Activated CD8-positive, alpha-beta memory T cell treated with anti-CD3 and anti-CD28 coated beads, Interleukin-2, amount 50 U/mL, for 1 hour (primary cell): Measurements from ENCODE around the gene DUSP10.

ENCODE experiments used
- DNase-seq: peaks from one replicate; pipeline ENCODE4 v3.0.0-alpha.2; 2020; ENCODE audit errors: extremely low read depth

DUSP10 gene

DNA sequence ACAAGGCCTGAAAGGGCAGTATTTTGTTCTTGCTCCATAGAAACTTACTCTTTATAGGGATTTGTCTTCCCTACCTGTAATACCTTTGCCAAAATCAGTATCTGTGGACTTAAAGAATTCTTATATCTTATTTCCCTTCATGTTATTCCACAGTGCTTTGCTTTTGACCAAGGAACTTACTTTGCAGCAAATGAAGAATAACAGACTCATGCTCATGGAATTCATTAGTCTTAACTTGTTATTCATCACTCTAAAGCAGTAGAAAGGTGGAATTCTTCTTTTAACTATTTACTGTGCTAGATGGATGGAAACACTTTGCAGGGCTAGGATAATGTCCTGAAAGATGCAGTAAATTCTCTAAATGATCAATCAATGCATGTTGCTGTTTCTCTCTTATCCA lies 45.9 kb downstream of the DUSP10 start:
- no peak for DNase-seq

DNA sequence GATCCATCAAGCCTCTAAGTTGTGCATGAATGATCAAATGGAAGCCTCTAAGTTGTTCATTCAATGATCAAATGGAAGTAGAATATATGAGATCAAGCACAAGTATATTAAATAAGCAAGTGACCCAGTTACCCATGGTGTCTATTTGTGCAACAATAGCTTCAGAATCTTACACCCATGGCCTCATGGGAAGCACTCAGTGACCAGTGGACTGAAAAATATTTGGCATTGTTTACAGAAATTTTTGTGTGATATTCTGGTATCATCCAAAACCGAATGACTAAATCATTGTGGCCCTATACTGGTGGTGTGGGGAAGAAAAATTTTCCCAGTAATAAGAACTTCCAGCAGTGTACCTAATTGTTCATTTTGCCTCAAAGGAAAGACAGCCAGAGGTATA lies 46.6 kb downstream of the DUSP10 start:
- no peak for DNase-seq

DNA sequence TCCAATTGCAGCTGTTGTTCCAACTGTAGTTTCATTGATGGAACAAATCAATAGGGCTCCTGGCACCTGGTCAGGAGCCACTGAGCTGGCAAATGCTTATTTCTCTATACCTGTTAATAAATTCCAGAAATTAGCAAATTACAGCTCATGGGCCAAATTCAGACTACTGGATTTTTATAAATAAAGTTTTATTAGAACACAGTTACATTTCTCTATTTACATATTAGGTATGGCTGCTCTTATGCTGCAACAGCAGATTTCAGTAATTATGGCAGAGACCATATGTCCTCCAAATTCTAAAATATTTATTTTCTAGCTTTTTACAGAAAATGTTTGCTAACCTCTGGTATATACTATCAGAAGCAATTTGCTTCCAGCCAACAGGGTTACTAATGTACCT lies 47.8 kb downstream of the DUSP10 start:
- DNase-seq, result no peak

DNA sequence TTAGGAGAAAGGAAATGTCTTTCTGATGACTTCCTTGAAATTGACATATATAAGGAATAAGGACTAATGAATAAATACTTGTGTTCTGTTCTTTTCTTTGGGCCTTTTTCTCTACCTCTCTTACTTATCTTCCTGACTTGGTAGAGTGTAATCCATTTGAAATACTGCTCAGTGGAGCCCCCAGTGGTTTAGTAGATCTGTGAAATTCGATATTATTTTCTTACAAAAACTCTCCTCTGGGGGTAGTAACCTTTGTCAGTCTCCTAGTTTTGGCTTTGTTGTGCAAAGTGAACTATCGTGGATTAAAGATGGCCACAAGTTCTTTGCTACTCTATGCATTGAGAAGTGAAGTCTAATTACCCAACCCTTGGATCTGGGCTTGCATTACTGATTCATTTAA lies 48.8 kb downstream of the DUSP10 start:
- DNase-seq, result no peak

DNA sequence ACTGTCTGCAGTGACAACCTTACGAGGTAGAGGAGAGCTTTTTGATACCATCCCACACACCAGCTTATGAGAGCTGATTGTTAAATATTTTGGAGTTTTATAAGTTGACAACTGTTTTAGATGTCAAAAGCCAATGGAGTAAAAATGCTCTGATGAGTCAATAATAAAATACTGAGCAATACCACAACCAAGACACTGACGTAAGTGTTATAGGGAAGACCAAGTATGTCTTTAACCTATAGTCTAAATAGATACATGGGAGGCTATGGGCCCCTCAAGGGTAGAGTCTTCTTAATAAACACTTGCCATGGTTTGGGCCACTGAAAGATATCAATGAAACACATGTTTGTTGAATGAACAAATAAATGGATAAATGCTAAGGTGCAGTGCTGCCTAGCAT lies 49.2 kb downstream of the DUSP10 start:
- DNase-seq, result no peak

DNA sequence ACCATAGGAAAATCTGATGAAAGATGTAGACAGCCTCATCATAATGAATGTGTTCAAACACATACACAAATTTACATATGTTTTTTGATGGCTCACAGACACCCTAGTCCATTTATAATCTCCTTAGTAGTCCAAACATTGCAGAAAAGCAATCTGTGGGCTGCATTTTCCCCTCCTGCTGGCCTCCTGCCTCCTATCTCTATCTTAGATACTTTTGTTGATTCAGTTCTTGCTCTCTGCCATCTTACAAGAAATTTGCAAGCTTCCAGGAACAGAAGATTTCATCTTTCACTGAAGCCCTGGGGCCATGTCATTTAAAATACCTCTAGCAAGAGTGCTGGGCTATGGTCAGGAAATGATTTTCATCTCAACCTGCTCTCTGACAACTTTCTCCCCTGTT lies 50.6 kb downstream of the DUSP10 start:
- DNase-seq, result no peak

DNA sequence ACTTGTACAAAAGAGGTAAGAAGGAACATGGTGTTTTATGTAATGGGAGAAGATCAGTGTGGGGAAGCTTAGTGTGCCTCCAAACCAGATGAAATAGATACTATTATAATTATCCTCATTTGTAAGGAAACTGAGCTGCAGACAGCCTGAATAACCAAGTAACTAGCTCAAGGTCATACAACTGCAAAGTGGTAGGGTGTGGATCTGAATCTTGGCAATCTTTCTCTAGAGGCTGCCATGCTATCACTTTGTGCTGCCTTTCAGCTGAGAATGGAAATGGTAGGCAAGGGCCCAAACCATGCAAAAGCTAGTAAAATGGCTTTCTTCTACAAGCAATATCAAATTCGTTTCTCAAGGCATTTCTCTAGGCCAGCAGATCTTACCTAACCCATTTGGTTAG lies 51.0 kb downstream of the DUSP10 start:
- DNase-seq, result no peak

DNA sequence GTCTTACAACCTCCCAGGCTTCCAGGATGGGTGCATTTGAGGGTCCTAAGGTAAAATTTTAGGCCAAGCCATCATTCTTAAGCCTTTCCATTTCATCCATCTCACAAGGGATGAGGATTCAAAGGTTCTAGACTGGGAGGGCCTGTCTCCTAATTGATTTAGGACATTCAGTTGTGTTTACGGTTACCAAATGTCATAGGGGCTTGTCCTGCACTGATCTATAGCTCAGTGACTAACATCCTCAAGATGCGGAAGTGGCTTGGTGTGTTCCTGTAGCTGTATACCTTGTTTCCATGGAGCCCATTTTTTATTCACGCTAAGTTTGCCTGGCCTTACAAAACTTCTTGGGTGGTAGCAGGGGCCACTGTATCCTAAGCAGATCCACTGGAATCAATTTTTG lies 52.8 kb downstream of the DUSP10 start:
- no peak for DNase-seq

DNA sequence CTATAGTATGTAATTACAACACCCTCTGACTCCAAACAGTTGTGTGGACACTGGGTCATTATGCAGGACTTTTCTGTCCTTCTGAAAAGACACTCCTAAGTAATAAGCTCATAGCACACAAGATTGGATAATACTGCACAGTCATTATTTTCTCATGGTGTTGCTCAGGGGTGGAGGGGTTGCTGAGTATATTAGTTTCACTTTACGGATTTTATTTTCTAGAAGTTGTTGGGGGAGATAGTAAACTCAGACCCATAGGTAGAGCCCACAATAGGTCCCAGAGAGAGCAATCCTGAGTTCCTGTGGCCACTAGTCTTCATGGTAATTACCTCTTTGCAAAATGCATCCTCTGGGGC lies 53.4 kb downstream of the DUSP10 start:
- no peak for DNase-seq

DNA sequence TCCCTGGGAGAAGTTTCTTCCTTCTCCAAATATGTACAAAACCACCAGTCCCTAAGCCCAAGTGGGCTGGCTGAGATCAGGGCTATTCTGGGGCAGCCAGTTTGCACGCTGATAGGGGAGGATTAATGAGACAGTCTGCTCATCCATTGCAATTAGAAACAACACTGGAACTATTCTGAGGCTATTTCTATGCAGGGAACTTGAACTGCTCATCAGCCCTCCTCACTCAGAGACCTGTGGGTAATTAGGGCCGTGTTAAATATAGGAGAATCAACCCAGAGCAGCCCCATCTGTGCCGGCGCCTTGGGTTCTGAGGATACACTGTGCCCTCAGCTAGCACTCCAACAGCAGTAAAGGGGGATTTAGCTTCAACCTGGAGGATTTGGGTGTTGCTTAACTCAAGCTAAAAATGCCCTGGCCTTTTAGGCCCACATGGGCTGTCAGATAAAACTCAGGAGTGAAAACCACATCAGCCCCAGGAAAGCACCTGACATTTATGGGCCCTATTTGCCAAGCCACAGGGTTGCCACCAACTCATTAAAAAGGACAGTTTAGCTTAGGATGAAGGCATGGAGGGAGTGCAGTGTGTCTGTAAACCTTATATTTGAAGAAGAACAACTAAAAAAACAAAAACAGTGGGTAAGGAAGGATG lies 53.9 kb downstream of the DUSP10 start:
- DNase-seq, result no peak

DNA sequence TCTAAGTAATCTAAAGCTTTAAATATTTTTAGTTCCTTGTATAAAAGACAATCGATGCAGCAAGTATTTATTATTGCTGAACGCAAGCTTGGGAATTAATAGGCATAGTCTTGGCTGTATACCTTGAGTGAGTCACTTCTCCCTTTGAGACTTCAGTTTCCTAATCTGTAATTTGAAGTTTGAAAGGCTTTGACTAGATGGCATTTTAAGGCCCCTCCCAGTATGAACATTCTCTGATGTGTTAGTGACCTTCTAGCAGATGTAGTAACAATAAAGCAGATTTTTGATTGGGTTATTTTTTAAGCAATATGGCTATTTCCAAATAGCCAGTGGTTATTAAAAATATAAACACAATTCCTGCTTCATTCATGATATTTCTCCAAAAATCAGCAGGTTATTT lies 58.2 kb downstream of the DUSP10 start:
- no peak for DNase-seq

DNA sequence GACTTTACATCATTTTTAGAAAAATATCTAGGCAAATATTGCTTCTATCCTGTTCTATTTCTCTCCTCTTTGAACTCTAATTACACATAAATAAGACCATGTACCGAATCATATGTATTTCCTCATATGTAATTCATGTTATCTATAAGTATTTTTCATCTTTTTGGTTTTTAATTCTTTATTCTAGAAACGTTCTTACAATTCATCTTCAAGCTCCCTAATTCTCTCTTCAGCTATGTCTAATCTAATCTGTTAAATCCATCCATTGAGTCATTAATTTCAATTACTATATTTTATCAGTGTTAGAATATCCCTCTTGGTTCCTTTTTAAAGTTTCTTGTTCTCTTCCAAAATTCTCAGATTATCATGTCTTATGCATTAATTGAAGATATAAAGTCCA lies 61.8 kb downstream of the DUSP10 start:
- DNase-seq, result no peak

DNA sequence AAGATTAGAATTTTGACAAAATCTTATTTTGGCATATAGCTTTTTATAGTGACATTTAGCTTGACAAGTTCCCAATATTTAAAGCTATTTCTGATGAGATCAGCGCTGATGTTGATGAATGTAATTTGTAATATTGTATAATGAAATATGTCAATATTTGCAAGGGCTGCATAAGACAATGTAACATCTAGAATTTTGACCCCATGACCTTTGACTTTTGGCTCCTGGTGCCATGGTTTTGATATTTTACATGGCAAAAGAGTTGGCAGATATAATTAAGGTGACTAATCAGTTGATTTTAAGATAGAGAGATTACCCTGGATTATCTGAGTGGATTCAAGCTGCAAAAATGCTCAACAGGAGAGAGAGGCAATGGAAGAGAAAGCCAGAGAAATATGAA lies 63.9 kb downstream of the DUSP10 start:
- no peak for DNase-seq

DNA sequence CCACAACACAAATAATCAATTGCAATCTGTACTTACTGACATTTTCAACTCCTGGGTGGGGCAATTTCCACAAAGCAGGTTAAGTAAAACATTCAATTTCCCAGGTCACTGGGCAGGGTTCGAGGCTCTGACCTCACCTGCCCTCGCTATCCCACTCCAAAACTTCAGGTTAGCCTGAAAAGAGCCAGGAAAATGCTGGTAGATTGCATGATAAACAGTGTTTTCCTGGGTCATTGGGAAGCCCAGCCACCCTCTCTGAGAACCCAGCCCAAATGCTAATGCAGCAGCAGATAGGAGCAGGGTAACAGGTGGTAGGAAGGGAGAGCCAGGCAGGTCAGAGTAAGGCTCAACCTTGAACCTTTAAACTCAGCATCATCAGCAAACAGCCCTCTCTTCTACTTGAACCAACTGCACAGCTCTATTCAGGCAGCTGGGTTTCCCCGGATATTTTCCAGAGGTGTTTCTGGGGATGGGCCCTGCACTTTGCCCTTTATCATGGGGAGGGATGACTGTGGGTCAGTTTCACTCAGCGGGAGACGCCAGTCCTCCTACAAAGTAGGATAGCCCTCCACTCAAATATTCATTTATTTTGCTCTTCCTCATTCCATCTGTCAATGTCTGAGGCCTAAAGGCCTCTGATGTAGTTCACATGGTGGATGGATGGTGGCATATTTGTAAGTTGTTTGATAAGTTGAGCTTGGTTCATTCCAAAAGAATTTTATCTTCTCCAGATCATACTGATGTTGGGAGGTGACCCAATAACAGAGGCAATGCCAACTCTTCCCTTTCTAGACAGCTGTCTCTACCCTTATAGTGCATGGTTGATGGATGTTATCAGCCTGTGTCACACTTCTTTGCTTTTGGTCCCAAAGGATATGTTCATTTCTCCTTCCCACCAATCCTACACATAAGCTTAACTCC lies 65.7 kb downstream of the DUSP10 start:
- no peak for DNase-seq

DNA sequence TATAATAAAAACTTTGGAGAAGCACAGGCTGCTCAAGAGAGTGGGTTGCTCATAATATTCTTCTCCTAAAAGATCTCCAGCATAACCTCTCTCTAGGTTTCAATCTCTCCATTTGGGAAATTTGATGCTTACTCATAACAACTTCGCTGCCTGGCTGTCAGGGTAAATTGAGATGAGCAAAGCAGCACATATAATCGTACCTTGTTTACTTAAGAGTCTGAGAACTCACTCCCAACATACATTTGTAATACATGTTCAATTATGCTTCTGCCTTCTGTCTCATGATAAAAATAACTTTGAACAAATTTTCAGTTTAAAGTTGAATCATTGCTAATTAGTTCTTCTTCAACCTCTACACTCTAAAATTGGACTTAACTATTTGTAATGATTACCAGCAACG lies 68.9 kb downstream of the DUSP10 start:
- DNase-seq, result no peak

DNA sequence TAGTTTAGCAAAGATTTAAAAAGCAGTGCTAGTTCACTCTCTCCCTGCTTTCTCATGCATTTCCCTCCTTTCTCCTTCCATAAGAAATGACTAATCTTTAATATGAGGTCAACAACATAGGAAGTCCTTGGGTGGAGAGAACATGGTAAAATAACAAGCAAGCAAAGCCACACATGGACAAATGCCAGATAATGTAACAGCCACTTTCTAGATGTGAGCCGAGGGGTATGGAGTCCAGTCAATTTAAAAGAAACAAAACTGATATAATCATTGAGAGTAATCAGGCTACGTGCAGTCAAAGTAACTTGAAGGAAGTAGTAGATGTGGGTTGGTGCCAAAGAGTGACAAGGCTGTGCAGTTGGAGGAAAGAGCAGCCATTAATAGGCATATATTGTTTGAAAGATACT lies 69.6 kb downstream of the DUSP10 start:
- no peak for DNase-seq

DNA sequence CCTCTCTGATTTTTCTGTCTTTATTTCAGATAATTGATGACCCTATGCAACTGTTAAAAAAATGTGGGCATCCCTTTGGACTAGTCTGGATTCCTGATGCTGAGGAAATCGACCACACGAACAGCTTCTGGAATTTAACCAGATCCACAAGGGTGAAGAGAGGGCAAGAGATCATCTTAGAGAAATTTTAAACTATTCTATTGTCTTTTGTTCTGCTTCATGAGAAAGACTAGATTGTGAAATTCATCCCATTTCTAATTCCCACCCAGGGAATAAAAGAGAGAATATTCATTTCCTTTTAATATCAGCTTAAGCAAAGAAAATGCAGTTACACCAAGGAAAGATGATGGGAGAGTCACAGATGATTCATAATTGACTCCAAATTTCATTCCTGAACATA lies 71.8 kb downstream of the DUSP10 start:
- DNase-seq, result no peak

DNA sequence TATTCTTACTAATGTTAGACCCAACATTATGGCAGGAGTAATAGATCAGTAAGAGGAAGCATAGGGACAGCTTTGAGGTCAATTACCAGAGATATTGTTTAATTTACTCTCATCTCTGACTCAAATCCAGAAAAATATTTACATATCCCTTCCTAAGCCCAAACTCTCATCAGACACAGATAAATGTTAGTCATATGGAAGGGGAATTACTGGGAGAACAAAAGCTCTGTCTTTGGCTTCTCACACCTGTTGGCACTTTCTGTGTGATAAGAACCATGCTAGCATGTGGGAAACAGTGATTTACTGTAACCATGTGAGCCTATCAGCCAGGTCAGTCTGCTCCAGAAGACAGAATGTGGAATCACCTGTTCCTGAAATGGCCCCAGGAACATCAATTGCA lies 72.4 kb downstream of the DUSP10 start:
- DNase-seq, result no peak

DNA sequence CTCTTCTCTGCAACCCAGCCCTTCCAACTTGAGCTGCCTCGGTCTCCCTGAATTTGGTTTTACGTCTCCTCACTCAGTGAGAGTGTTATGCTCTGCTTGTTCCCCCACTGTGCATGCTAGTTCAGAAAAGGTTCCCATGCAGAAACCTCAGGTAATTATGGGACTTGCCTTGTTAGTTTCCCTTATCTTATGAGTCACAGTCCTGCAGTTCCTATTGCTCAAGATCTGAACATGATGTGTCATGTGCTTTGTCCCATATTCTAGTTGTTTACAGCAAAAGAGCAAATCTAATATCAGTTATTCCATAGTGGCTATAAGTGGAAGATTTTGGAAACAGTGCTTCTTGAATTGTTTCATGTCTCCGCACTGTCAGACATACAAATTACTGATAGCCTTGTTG lies 74.4 kb downstream of the DUSP10 start:
- DNase-seq, result no peak

DNA sequence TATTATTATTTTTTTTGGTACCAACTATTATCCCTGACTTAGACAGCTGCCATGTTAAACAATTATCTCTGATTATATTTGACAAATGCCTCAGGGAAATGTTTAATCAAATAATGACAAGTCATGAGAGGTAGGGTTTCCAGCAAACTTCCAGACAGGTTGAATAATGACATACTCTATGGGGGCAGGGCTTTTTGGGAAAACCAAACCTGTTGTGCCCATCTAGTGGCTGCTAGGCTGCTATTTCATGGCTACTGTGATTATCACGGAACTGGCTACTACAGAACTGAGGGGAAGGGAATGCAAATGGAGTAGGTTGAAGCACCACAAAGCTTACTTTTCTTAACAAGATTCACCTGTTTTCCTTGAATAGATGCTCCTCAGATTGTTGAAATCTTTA lies 77.6 kb downstream of the DUSP10 start:
- DNase-seq, result no peak

DNA sequence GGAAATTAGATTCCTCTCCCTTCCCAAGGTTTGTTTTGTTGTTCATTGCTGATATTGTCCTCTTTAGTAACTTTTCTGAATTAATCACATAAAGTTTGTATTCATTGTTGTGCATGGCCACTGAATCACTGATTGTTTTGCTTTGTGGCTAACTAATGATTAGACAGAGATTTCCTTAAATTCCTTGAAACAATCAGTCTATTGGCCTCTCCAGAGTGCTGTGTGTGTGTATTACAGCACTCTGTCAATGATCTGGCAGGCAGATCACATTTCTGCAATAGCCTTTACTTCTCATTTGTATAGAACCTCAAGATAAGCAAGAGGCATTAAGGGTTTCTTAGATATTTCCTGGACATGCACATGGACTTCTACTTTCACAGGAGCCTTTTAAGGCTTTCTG lies 78.6 kb downstream of the DUSP10 start:
- no peak for DNase-seq

DNA sequence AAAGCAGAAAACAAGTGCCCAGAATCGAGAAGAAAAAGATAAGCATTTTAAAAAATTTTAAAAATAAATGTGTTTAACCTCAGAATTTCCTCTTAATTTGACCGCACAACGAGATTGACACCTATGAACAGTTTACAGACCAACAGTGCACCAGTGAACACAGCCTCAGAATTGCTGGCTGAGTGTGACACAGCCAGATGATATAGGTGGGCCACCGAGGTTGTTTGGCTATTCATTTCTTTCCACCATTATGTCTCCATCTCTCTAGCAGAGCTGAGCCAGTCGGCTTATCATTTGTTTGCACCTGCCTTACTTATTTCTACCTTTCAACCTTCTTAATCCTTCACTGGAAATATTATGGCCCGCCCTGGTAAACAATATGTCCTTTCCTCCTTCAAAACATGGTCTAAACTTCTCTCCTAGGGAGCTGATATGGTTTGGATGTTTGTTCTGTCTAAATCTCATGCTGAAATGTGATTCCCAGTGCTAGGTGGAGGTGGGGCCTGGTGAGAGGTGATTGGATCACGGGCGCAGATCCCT lies 86.1 kb downstream of the DUSP10 start:
- no peak for DNase-seq
